GM12878 (cell line): Measurements from ENCODE around the gene CACHD1. TPM values are rescaled to one million over a fixed set of nuclear protein-coding genes. Genes with fewer than 3 reads are reported as not detected.

Experiments used
- ATAC-seq: fragments of 200-7000 bp; cut with Tn5 transposase; 3 replicates; pipeline ENCODE4 v1.9.1; 2020; ENCODE audit warnings: mild to moderate bottlenecking, moderate library complexity
- BruUV-seq: library from RNA; stranded (reverse); fragments of 400-500 nt; replicated peaks from 2 replicates; lab custom pipeline; 2021; lab: Mats Ljungman, UMichigan
- CTCF ChIA-PET: fragments of 300-600 bp; sonication (Branson Sonifier 250); formaldehyde crosslinking; extraction: SDS; loops from one replicate; lab custom pipeline; 2021; ENCODE audit warnings: inconsistent platforms; lab: Yijun Ruan, JAX
- POLR2A ChIA-PET: fragments of 350-600 bp; formaldehyde crosslinking; extraction: SDS; loops from one replicate; lab custom pipeline; 2021; ENCODE audit warnings: inconsistent platforms; lab: Charles Lee
- RAD21 ChIA-PET: fragments of 300-600 bp; sonication (Branson Sonifier 250); formaldehyde crosslinking; loops from one replicate; lab custom pipeline; 2023; ENCODE audit warnings: antibody characterized with exemption; ENCODE audit not compliant: unreplicated experiment; lab: Charles Lee
- SMC1A ChIA-PET: fragments of 300-600 bp; sonication (Branson Sonifier 250); formaldehyde crosslinking; loops from one replicate; lab custom pipeline; 2023; ENCODE audit not compliant: unreplicated experiment, uncharacterized antibody; lab: Charles Lee
- DNase-seq: peaks from one replicate; pipeline ENCODE4 v3.0.0-alpha.2; 2011; ENCODE audit warnings: low read depth, low spot score
- FAIRE-seq: peaks from 3 replicates; lab custom pipeline; 2011; peaks lifted over from hg19 to GRCh38; lab: Jason Lieb, UNC
- H2AFZ ChIP-seq: 2 replicates; pipeline ENCODE4 v1.6.0; 2011; ENCODE audit warnings: low read depth, low read length, control low read depth; ENCODE audit not compliant: control insufficient read depth
- H3K27ac ChIP-seq: 2 replicates; pipeline ENCODE4 v1.5.1; 2011; ENCODE audit warnings: control low read depth; ENCODE audit not compliant: control insufficient read depth, insufficient read depth
- H3K27me3 ChIP-seq, 2 experiments: replicated peaks in 1 of 2; 2 replicates each; pipeline versions ENCODE4 v1.6.0 to v1.6.1; 2011; ENCODE audit warnings: low read length in 1 of 2; ENCODE audit not compliant: control insufficient read depth in 2 of 2, insufficient read depth in 2 of 2
- H3K36me3 ChIP-seq, 2 experiments: 2 replicates each; pipeline ENCODE4 v1.5.1; 2011; ENCODE audit warnings: low read length in 1 of 2; ENCODE audit not compliant: control insufficient read depth in 2 of 2, insufficient read depth in 2 of 2
- H3K4me1 ChIP-seq: 2 replicates; pipeline ENCODE4 v1.6.1; 2011; ENCODE audit warnings: mild to moderate bottlenecking, low read length, moderate library complexity, mixed read lengths; ENCODE audit not compliant: control insufficient read depth, insufficient read depth
- H3K4me2 ChIP-seq: 2 replicates; pipeline ENCODE4 v1.6.0; 2011; ENCODE audit warnings: control low read depth; ENCODE audit not compliant: control insufficient read depth, insufficient read depth
- H3K4me3 ChIP-seq: fragments of 200-600 bp; sonication (generic); 2 replicates; pipeline ENCODE4 v1.5.1; 2016
- H3K79me2 ChIP-seq: 2 replicates; pipeline ENCODE4 v1.6.0; 2011; ENCODE audit warnings: low read length; ENCODE audit not compliant: control insufficient read depth, insufficient read depth
- H3K9ac ChIP-seq: 2 replicates; pipeline ENCODE4 v1.8.0; 2011; ENCODE audit warnings: low read length, control low read depth, mixed read lengths; ENCODE audit not compliant: control insufficient read depth, insufficient read depth
- H3K9me3 ChIP-seq: replicated peaks from 3 replicates; pipeline ENCODE4 v1.5.1; 2011; ENCODE audit warnings: mild to moderate bottlenecking, low read length; ENCODE audit not compliant: control insufficient read depth, insufficient read depth
- H4K20me1 ChIP-seq: 2 replicates; pipeline ENCODE4 v1.6.0; 2011; ENCODE audit not compliant: control insufficient read depth, insufficient read depth
- HDGF ChIP-seq: fragments of 450-650 bp; IDR thresholded peaks from 2 replicates; pipeline ENCODE4 v1.6.1; 2016; ENCODE audit warnings: antibody characterized with exemption
- MEF2B ChIP-seq: fragments of 450-650 bp; IDR thresholded peaks from 2 replicates; pipeline ENCODE4 v1.6.1; 2018; ENCODE audit warnings: mild to moderate bottlenecking, moderate library complexity; ENCODE audit not compliant: partially characterized antibody, poor library complexity, severe bottlenecking
- RFX5 ChIP-seq: IDR thresholded peaks from 2 replicates; pipeline ENCODE4 v1.6.1; 2011; ENCODE audit warnings: low read depth, low read length, improper control_type of control experiment
- STAT1 ChIP-seq: fragments of 450-650 bp; conservative IDR thresholded peaks from 2 replicates; pipeline ENCODE4 v1.6.1; 2014; ENCODE audit warnings: antibody characterized with exemption, mild to moderate bottlenecking
- SUPT20H ChIP-seq: IDR thresholded peaks from 2 replicates; pipeline ENCODE4 v1.6.1; 2011; ENCODE audit warnings: low read depth, mild to moderate bottlenecking, low read length, moderate library complexity, borderline replicate concordance; ENCODE audit not compliant: control insufficient read depth
- TARDBP ChIP-seq: IDR thresholded peaks from 2 replicates; pipeline ENCODE4 v1.6.1; 2016; ENCODE audit warnings: borderline replicate concordance
- TCF12 ChIP-seq: IDR thresholded peaks from 2 replicates; pipeline ENCODE4 v1.6.1; 2011; ENCODE audit warnings: low read depth, mild to moderate bottlenecking, low read length
- WRNIP1 ChIP-seq: IDR thresholded peaks from 2 replicates; pipeline ENCODE4 v1.6.1; 2011; ENCODE audit warnings: low read depth, low read length, improper control_type of control experiment, borderline replicate concordance
- ZZZ3 ChIP-seq: IDR thresholded peaks from 2 replicates; pipeline ENCODE4 v1.6.1; 2011; ENCODE audit warnings: low read depth; ENCODE audit not compliant: control insufficient read depth, insufficient read length
- WGBS: methylation state at CpG from one replicate; pipeline ENCODE4 v1.1.6; 2016; ENCODE audit warnings: low lambda C conversion rate; ENCODE audit not compliant: insufficient replicate concordance, insufficient coverage; ENCODE audit errors: missing lambda C conversion rate; 5-methylcytosine and 5-hydroxymethylcytosine counted together
- in situ Hi-C: fragments of 300-500 bp; cut with MboI; formaldehyde crosslinking; loops from 9 replicates; pipeline ENCODE4 v1.14.3; 2018; ENCODE audit warnings: mixed read lengths
- intact Hi-C: fragments of 100-400 bp; cut with micrococcal nuclease; formaldehyde crosslinking; loops from one replicate; pipeline ENCODE4 v1.14.2; 2022; ENCODE audit not compliant: unreplicated experiment
- polyA plus RNA-seq, 11 experiments: library from polyadenylated mRNA; depleted of rRNA in 4 of 11; unstranded in 6 of 11; stranded (reverse) in 5 of 11; fragments of >200 nt; fragmentation: Nextera tagmentation in 4 of 11; fragmentation: Illumina TruSeq in 1 of 11; extraction: Ambion mirVana in 4 of 11; extraction: Trizol in 1 of 11; gene quantifications; 1 replicate in 1 of 11; 2 replicates in 10 of 11; pipeline versions ENCODE4 v1.2.1 to v1.2.3, GENCODE V29; 2011 to 2016; ENCODE audit warnings: inconsistent platforms in 2 of 11, missing spikeins in 2 of 11, low read depth in 1 of 11
- total RNA-seq, 4 experiments: library from RNA; depleted of rRNA in 3 of 4; stranded (reverse); fragments of >200 nt in 3 of 4; fragmentation: Illumina TruSeq in 1 of 4; extraction: Trizol in 1 of 4; gene quantifications; 2 replicates each; pipeline versions ENCODE4 v1.2.1 to v1.2.3, GENCODE V29; 2013 to 2021
- TF ChIP-seq, protein P1 (sequence below): fragments of 150-350 bp; IDR thresholded peaks from 2 replicates; pipeline ENCODE4 v1.6.1; 2016; ENCODE audit warnings: low read depth, low read length
- TF ChIP-seq, protein P2 (sequence below): IDR thresholded peaks from 2 replicates; pipeline ENCODE4 v1.6.1; 2011; ENCODE audit warnings: mild to moderate bottlenecking, low read depth, low read length, moderate library complexity; ENCODE audit not compliant: insufficient replicate concordance
- TF ChIP-seq, protein P3 (sequence below): fragments of 450-650 bp; IDR thresholded peaks from 2 replicates; pipeline ENCODE4 v1.6.1; 2016; ENCODE audit warnings: mild to moderate bottlenecking

CACHD1 gene
- total and polyA plus RNA-seq, 10 of the 15 experiments (the other 5 are each of a cell fraction or from before 2014, with no cell fraction given) = 0.03 TPM; not detected in 9

DNA sequence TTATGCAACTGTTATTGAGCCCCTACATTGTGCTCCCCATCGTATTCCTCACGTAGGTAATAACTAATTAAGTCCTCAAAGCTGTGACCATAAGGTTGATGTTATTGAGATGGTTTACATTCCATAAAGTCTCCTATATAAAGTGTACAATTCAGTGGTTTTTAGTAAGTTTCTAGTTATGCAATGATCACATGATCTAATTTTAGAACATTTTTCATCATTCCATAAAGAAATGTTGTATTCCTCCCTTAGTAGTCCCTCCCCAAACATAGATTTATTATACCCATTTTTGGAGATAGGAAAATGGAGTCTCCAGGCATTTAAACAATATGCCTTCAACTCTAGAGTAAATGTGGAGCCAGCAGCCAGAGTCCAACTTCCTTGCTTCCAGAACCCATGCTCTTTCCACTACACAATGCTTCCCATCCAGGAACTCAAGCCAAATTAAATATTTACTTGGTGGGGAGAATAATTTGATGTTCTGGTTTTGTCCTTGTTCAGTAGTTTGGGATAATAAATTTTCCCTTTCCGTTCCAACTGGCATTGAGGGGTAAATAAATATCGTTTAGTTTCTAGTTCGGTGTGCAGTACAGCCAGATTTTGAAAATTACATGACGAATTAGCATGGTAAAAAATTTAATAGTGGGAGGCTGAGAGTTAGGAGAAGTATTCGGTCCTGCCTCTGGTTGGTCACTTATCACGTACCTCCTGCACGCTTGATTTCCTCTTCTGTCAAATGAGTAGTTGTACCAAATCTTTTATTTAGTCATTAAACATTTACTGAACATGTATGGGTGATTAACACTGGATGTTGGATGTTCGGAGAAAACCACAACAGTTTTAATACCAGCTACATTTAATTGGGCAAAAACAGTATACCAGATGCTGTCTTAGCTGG lies 66.3 kb downstream of the CACHD1 start:
- CTCF ChIA-PET = no interaction called here
- TF ChIP-seq MEF2B (no peak), ZZZ3 (no peak), TARDBP (no peak), TCF12 (no peak), WRNIP1 (no peak), RFX5 (no peak), STAT1 (no peak), HDGF (no peak), SUPT20H (no peak)
- TF ChIP-seq, protein P1, sequence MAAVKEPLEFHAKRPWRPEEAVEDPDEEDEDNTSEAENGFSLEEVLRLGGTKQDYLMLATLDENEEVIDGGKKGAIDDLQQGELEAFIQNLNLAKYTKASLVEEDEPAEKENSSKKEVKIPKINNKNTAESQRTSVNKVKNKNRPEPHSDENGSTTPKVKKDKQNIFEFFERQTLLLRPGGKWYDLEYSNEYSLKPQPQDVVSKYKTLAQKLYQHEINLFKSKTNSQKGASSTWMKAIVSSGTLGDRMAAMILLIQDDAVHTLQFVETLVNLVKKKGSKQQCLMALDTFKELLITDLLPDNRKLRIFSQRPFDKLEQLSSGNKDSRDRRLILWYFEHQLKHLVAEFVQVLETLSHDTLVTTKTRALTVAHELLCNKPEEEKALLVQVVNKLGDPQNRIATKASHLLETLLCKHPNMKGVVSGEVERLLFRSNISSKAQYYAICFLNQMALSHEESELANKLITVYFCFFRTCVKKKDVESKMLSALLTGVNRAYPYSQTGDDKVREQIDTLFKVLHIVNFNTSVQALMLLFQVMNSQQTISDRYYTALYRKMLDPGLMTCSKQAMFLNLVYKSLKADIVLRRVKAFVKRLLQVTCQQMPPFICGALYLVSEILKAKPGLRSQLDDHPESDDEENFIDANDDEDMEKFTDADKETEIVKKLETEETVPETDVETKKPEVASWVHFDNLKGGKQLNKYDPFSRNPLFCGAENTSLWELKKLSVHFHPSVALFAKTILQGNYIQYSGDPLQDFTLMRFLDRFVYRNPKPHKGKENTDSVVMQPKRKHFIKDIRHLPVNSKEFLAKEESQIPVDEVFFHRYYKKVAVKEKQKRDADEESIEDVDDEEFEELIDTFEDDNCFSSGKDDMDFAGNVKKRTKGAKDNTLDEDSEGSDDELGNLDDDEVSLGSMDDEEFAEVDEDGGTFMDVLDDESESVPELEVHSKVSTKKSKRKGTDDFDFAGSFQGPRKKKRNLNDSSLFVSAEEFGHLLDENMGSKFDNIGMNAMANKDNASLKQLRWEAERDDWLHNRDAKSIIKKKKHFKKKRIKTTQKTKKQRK = no peak
- TF ChIP-seq, protein P2, sequence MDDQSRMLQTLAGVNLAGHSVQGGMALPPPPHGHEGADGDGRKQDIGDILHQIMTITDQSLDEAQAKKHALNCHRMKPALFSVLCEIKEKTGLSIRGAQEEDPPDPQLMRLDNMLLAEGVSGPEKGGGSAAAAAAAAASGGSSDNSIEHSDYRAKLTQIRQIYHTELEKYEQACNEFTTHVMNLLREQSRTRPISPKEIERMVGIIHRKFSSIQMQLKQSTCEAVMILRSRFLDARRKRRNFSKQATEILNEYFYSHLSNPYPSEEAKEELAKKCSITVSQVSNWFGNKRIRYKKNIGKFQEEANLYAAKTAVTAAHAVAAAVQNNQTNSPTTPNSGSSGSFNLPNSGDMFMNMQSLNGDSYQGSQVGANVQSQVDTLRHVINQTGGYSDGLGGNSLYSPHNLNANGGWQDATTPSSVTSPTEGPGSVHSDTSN = no peak
- TF ChIP-seq, protein P3, sequence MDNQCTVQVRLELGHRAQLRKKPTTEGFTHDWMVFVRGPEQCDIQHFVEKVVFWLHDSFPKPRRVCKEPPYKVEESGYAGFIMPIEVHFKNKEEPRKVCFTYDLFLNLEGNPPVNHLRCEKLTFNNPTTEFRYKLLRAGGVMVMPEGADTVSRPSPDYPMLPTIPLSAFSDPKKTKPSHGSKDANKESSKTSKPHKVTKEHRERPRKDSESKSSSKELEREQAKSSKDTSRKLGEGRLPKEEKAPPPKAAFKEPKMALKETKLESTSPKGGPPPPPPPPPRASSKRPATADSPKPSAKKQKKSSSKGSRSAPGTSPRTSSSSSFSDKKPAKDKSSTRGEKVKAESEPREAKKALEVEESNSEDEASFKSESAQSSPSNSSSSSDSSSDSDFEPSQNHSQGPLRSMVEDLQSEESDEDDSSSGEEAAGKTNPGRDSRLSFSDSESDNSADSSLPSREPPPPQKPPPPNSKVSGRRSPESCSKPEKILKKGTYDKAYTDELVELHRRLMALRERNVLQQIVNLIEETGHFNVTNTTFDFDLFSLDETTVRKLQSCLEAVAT = no peak
- BruUV-seq = no TSS peak
- Histone ChIP-seq H3K4me2 (no peak overlapping the region), H2AFZ (no peak overlapping the region), H3K27ac (no peak overlapping the region), H3K36me3 (no peaks in the 10 kb centered on the region), H3K79me2 (no peaks in the 10 kb centered on the region), H4K20me1 (no peaks in the 10 kb centered on the region), H3K27me3 (no peaks in the 10 kb centered on the region; a peak in 2 of 4 replicates), H3K4me3 (no peak overlapping the region), H3K4me1 (no peaks in the 10 kb centered on the region), H3K9me3 (no peaks in the 10 kb centered on the region), H3K9ac (no peak overlapping the region)
- intact Hi-C loops (no loop called here), in situ Hi-C loops (no loop called here)
- RAD21 ChIA-PET = no interaction called here
- ATAC-seq (no peak), DNase-seq (no peak), FAIRE-seq (no peak)
- SMC1A ChIA-PET = no interaction called here
- POLR2A ChIA-PET = no interaction called here
- 16% methylated on average over 10 of the region's 10 CpGs for WGBS
